Right forelimb (tissue), 1 donor: ENCODE results near the gene SLC25A14.

Experiments used
- DNase-seq: peaks from one replicate; pipeline ENCODE4 v3.0.0-alpha.2; 2018

Gene SLC25A14

DNA sequence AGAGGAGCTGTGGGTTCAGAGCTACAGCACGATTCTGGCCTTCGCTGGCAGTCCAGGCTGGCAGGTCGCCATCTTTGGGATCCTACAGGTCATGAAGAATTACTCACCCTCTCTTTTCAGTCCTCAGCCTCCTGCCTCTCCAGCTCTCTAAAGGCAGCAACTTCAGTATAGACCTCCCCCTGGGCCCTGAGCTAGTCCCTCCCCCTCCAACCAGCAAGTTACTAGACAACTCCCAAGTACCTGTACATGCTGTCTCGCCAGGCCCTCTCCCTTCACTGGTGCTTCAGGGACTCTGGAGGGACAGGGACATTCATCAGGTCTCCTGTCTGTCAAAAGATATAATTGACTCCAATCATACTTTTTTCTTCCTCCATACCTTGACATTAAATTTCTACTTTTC, 45.8 kb downstream of the SLC25A14 start, which contains the start of gene GPR119:
TSS of gene GPR119 (minus strand) at position 155 of the 400 bp plus-strand sequence. CDS start 227 bp downstream, outside the sequence.
- no peak for DNase-seq

- DNase-seq, result no peak
These were observed 46.7 kb downstream of the SLC25A14 start for GRCh38 chrX:130386408-130386808.

- peak; percentile 47 for DNase-seq
These were observed 53.8 kb downstream of the SLC25A14 start for GRCh38 chrX:130393451-130394074.

DNA sequence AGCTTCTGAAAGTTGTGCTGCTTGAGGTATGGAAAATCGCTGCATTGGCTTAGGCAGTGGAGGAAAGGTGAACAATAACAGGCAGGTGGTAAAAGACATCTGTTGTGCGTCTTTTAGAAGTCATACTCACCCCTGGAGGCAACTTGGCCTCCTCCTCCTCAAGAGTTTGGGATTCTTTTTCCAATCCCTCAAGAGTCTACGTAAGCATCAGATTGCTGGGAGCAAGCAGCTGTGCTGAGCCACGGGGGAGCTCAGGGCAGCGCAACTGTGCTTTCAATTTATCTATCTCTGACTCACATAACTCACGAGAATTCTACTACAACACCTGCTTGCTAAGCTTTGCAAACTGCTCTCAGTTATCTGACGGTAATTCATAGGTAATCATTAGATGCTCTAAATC, 55.6 kb downstream of the SLC25A14 start:
- no peak for DNase-seq

- peak; percentile 80 for DNase-seq
These were observed 61.9 kb downstream of the SLC25A14 start, which contains the start of gene RBMX2 for GRCh38 chrX:130401415-130402207. Gene RBMX2 (plus strand): TSS chrX:130401987. CDS start chrX:130402033, 46 bp downstream.

DNA sequence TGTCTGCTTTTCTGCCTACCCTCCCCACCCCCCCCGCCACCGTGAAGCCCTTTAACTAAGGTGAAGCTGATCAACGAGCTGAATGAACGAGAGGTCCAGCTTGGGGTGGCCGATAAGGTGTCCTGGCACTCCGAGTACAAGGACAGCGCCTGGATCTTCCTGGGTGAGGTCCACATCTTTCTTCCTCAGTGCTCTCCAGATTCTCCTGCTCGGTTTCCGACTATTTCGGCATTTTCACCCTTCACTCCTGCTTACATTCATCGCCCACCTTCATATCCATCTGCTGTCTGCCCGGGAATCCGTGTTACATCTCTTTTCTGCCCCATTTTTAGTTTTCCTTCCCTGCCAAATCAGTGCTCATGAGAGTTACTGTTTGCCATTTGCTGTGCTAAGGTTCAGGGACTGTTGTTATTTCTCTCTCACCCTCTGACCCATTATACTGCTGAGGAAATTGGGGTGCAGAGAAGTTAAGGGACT, 62.5 kb downstream of the SLC25A14 start:
- DNase-seq, result no peak

GRCh38 chrX:130413415-130413814, 73.7 kb downstream of the SLC25A14 start:
- DNase-seq, result no peak

GRCh38 chrX:130414800-130415199, 75.1 kb downstream of the SLC25A14 start:
- DNase-seq, result no peak

GRCh38 chrX:130415201-130415600, 75.5 kb downstream of the SLC25A14 start:
- no peak for DNase-seq

GRCh38 chrX:130416785-130417184, 77.1 kb downstream of the SLC25A14 start:
- DNase-seq, result no peak

GRCh38 chrX:130418066-130418465, 78.3 kb downstream of the SLC25A14 start:
- no peak for DNase-seq

DNA sequence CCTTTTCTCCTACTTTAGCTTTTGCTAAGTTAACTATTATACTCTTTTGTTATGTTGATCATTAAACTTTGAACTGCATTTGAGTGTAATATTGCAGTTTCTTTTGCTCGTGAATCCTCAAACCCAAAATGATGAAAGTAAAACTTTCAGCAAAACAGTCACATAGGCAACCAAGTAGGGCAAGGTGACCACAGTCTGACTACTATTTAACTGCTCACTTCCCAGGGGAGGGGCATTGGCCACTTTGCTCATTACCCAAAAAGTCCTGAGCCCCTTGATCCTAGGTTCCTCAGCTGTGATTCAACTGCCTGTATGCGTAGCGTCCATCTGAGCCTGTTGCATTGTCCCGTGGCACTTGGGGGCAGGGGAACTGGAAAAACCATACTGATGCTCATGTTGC, 79.0 kb downstream of the SLC25A14 start:
- DNase-seq, result no peak

DNA sequence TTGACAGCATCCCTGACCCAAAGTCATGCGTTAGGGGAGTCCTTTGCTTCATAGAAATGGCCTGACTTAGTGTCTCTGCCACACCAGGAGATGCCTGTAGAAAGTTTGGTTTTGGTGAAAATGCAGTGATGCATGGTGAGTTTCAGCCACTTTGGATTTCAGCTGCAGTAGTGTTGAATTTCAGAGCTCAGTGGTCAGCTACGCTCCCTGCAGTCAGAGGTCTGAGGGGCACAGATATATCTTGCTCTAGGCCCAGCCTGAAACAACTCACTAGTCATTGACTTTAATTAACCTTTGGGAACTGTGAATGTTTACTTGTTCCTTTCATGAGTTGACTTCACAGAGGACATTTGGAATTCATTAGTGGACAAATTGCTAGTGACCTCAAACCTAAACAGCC, 79.5 kb downstream of the SLC25A14 start:
- no peak for DNase-seq
